ENCODE measurements around the gene TMEM201.
A peak's percentile ranks its signal among the peaks of the same experiment; 100 is the strongest.

The TMEM201 gene

DNA sequence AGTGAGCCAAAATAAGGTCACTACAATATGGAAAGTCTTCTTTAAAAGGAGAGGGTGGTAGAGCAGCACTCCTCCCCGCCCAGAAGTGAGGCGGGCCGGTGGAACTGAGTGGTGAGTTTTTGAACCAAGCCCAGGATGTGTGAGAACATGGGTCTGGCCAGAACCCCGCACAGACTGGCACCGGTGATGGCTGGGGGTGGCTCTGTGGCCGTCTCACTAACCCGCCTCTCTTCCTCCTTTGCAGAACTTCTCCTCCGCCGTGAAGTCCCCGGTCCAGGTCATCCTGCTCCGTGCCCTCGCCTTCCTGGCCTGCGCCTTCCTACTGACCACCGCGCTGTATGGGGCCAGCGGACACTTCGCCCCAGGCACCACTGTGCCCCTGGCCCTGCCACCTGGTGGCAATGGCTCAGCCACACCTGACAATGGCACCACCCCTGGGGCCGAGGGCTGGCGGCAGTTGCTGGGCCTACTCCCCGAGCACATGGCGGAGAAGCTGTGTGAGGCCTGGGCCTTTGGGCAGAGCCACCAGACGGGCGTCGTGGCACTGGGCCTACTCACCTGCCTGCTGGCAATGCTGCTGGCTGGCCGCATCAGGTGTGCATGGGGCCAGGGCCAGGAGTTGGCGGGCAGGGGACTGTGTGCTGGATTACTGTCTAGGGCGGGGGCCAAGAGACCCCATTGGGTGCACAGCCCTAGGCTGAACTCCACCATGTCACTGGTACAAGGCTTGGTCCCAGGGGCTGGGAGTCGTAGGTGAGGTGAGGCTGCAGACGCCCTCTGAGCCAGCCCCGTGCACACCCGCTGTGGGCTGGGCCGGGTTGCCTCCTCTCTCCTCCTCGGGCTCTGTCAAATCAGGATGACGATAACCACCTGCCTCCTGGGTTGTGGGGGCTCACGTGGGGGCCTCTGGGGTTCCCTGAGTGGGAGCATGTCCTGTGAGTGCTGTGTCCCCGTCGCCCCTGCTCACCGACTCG, 12.4 kb downstream of the TMEM201 start:
- DNase-seq (ENCODE audit: low read depth, low spot score): no peak

DNA sequence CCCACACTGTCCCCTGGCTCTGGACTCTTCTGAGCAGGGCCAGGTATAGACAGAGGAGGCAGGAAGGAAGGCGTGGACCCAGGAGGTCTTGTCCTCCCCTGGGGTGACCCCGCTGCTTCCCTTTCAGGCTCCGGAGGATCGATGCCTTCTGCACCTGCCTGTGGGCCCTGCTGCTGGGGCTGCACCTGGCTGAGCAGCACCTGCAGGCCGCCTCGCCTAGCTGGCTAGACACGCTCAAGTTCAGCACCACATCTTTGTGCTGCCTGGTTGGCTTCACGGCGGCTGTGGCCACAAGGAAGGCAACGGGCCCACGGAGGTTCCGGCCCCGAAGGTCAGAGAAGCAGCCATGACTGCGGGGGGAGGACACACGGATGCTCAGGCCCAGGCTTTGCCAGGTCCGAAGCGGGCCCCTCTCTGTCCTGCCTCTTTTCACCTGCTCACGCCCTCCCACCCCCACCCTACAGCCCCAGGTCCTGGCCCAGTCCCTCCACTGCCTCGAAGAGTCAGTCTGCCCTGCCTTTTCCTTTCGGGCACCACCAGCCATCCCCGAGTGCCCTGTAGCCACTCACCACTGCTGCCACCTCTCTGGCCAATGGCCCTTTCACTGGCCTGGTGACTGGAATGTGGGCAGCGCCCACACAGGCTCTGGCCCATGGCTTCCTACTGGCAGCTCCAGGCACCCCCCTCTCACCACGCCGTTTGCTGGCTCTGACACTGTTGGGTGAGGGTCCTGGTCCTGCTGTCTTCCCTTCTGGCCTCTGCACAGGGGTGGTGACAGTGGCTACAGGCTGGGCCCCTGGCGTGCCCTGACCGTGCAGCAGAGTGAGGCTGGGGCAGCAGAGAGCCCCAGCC, 13.5 kb downstream of the TMEM201 start:
- no peak for DNase-seq (ENCODE audit: low read depth, low spot score)

DNA sequence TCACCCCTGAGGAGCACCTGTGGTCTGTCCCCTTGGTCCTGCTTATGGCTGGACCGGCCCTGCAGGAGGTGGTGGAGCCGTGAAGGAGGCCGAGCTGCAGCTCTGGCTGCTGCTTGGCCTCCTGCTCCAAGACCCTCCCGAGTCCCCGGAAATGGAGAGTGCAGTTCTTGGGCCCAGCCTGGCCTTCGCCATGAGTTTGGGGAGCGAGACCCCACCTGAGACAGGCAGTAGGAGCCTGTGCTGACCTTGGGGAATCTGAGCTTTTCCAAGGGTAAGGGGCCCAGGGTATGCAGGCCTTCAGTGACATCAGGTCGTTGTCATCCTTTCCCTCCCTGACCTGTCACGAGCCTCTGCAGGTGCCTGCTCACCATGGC, 14.1 kb downstream of the TMEM201 start:
- DNase-seq (ENCODE audit: low read depth, low spot score): no peak

DNA sequence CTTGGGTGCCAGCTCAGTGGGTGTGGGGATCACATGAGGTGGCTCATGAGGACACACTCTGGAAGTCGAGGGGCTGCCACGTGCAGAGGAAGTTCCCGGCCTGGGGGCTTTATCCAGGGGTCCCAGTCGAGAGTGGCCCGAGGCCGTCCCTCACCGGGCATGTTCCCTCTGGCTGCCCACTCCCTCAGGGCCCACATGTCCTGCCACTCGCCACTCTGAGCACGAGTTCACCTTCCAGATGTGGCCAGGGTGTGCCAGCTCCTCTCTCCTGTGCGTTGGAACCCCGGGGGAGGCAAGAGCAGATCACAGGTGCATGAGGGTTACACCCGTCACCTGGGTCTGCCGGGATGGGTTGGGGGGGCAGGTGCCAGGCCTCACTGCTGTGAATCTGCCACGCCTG, 14.6 kb downstream of the TMEM201 start:
- no peak for DNase-seq (ENCODE audit: low read depth, low spot score)

DNA sequence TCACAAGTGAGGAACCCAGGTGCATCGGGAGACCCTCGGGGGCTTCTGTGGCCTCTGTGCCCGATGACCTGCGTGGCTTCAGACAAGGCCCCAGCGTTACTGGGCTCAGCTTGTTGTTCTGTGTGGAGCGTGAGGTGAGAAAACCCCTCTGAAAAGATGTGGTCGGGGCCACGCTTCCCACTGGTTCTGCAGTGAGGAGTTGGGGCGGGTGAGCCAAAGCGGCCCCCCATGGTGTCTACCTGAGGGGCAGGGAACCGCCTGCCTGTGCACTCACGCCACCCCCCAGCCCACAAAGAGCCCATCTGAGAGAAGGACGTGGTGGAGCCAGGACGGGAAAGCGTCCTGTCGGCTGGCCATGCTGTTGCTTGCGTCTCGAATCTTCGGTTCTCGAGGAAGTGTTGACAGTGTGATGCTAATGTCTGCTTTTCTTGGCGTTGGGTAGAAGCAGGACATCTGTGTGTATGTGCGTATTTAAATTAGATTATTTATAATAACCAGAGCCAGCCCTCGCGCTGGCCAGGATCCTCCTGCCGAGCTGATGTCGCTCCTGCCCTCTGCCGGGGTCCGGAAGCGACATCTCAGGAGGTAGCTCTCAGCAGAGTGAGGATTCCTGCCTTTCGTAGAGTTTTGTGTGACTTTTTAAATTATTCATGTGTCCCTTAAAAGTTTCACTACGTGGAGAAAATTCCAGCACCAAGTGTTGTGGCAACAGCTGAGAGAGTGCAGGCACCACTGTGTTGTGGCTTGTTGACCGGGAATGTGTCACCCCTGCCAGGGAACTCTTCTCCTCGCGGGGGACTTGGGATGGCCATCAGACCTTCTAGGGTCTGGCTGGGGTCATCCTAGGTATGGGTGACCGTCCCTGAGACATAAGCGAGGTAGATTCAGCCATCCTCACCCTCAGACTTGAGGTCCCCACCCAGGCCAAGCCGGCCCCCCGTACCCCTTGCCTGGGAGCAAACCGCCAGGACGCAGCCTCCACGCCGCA, 15.3 kb downstream of the TMEM201 start:
- DNase-seq (ENCODE audit: low read depth, low spot score): no peak

DNA sequence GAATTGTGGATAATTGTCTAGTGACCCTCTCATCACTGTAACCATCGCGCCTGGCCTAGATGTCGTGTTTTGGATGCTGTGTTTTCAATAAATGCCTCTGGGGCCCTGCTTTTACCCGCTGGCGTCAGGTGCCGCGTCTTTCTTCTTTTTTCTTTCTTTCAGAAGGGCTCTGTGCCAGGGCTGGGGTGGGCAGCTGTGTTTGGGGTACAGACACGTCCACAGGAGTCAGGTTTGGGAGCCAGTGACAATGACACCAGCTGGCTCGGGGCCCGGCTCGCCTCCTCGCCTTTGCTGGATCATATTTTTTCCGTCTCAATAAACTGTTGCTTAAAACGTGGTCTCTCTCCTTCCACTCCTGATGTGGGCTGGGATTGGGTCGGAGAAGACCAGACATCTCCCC, 16.1 kb downstream of the TMEM201 start:
- no peak for DNase-seq (ENCODE audit: low read depth, low spot score)

DNA sequence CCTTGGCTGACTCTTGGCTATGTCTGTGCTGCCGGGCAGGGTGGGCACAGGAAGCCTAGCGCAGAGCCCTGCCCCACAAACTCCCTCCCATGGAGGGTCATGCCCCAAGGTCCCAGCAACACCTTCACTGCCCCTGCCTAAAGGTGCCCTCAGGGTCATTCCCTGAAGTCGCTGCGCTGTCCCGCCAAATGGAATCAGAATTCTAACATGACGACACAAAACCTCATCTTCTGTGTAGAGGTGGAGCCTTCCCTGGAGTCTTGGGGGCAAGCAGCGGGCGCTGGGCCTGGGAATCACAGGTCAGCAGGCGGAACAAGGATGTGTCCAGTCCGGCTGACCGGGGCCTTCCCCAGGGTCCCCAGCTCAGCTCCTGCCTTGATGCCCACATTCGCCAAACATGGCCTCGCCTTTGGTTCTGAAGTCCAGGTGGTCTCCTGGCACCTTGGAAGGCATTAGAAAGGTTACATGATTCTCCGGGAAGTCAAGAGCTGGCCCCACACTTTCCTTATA, 17.3 kb downstream of the TMEM201 start:
- no peak for DNase-seq (ENCODE audit: low read depth, low spot score)

DNA sequence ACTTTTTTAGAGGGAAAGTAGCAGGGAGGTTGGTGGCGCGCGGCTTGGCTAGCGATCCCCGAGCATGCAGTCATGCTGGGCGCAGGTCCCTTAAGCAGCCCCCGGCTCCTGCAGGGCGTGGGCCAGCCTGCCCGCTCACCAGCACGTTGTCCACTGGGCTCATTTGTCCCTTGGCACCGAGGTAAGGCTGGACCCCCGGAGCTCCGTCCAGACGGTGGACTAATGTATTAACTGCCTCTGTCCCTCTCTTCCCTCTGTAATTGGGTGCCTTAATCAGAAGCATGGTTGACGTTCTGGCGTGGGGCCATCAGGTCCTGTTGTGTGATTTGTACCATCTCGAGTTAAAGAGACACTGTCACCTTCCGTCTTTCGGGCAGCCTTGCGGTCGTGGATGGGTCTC, 17.7 kb downstream of the TMEM201 start:
- no peak for DNase-seq (ENCODE audit: low read depth, low spot score)

DNA sequence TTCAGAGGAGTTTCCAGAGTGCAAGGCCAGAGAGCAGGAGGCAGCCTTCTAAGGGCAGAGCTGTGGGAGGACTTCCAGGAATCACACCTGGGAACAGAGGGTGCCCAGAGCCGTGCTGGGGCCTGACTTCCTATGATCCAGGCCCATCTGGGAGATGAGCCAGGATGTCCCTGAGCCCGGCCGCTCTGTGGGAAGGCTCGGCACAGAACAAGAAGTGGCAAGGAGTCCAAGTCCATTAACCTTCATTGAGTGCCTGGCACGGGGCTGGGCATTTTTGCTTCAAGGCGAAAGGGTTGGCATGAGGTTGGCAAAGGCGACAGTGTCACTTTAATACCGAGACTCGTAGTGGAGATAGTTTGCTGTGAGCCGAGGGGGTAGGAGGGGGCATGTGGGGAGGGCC, 18.2 kb downstream of the TMEM201 start:
- DNase-seq (ENCODE audit: low read depth, low spot score): no peak

DNA sequence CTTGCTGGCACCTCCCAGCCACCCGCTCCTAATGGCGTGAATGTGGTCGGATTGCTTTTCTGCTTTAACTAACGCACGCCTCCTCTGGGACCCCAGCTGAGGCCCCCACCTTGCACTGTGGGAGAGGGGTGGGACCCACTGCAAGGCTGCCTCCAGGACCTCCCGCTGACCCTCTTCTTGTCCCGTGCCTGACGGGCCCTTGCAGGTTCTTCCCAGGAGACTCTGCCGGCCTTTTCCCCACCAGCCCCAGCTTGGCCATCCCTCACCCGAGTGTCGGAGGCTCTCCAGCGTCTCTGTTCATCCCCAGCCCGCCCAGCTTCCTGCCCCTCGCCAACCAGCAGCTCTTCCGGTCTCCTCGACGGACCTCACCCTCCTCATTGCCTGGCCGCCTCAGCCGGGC, 18.6 kb downstream of the TMEM201 start:
- DNase-seq (ENCODE audit: low read depth, low spot score): no peak

DNA sequence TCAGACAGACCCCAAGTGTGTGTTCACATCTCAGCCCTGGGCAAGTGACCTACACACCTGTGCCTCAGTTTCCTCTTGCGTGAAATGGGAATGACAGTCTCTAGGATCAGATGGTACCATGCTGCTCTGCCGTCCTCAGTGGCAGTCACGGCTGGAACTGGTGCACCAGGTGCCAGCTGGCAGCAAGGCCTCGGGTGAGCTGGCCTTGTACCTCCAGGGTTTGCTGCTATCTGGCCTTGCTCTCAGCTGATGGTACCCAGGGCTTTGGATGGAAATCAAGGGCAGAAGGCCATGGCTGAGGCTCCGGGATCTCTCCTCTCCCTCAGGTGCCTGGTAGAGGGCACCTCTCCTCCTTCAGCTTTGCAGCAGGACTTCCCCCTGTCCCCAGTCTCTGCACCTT, 21.3 kb downstream of the TMEM201 start:
- DNase-seq (ENCODE audit: low read depth, low spot score): no peak

DNA sequence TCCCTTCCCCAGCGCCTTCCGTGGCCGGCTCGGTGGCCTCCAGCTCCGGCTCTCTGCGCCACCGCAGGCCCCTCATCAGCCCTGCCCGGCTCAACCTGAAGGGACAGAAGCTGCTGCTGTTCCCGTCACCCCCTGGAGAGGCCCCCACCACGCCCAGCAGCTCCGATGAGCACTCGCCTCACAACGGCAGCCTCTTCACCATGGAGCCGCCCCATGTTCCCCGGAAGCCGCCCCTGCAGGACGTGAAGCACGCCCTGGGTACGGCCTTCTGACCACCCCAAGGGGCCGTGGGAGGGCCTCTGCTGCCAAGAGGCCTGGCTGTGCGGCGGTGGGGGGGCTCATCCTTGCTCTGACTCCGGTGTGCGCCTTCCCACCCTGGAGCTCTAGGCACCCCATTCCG, 21.8 kb downstream of the TMEM201 start:
- DNase-seq (ENCODE audit: low read depth, low spot score): no peak

DNA sequence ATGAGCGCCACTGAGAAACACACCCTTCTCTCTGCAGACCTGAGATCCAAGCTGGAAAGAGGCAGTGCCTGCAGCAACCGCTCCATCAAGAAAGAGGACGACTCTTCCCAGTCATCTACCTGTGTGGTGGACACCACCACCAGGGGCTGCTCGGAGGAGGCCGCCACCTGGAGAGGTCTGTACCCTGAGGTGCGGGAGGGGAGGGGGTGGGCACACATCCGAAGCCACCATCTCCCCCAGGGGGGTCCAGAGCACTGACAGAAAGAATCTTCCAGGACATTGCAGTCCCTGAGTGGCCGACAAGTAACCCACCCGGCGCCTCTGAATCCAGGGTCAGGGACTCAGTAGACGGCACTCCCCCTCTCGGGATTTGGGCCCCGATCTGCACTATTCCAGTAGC, 23.0 kb downstream of the TMEM201 start:
- DNase-seq (ENCODE audit: low read depth, low spot score): no peak

DNA sequence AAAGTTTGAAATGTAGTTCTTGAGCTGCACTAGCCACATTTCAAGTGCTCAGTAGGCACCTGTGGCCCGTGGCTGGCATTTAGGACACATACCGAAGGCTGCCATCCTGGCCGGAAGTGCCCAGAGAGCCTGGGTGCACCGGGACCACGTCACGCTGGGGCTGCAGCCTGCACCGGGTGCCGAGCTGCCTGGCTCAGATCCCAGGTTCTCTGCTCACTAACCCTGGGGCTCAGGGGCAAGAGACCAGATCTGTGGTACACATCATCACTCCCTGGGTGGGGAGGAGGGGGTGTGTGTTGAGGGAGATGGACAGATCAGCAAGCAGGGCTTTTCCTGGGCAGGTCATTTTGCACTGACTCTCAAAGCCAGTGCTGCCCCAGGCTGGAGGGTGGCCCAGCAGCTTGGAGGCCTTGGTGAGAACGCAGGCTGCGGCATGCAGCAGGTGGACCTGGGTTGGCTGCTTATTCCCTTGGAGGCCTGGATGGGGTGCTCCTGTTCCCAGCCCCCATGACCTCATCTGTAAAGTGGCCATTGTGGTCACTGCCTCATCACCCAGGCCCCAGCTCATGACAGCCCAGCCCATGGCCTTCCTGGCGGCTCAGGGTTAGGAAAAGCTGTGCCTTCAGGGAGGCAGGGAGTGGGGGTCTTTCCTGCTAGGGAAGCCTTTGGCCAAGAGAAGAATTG, 23.6 kb downstream of the TMEM201 start:
- no peak for DNase-seq (ENCODE audit: low read depth, low spot score)

DNA sequence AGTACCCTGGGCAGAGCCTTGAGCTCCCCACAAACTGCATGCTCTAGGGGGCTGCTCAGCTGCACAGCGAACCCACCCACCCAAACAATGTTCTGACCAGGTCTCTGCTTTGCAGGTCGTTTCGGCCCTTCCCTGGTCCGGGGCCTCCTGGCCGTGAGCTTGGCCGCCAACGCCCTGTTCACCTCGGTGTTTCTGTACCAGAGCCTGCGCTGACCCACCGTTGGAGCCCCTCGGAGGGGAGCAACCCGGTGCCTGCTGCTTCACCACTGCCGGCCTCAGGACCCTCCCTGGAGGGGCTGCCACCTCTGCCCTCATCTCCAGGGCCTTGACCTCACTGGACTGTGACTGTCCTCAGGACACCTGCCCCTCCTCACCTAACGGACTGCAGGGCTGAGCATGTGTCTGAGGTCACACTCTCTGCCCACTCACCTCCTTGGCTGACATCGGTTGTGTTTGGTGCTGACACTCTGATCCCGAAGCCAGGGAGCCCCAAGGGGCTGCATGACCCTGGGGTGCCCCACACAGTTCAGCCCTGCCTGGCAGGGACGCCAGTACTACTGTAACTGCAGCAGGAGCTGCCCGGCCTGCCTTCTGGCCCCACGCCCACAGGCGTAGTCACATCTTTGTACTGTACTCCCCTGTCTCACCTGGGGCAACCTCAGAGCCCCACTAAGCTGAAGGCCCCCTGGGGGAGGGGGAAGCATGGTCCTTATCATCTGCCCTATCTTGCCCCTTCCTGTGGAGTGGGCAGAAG, 24.3 kb downstream of the TMEM201 start:
- DNase-seq (ENCODE audit: low read depth, low spot score): no peak

DNA sequence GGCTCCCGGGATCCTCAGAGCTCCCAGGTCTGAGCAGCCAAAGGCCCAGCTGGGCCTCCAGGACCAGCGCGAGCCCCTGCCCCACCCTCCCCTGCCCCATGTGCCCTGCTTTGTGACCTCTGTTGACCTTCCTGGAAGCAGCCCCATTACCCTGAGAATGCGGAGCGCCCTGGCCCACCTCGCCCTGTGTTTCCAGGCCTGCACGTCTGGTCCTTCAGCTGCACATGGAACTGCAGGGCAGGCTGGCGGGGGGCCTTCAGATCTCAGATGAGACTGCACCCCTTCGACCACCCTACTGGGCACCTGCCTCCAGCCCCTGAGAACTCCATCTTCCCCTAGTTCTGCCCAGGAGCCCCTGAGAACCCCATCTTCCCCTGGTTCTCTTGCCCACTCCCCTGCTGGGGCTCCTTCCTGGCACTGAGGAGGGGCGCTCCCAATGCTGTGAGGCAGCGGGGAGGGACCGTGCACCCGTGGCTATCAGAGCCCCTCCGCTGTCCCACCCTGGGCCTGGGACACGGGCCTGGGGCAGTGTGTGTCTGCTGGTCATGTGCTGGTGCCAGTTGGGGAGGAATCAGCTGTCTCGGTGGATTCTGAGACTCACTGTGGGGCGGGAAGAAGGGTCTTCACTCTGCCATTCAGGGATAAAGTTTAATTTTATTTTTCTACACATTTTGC, 25.1 kb downstream of the TMEM201 start:
- DNase-seq (ENCODE audit: low read depth, low spot score): no peak

DNA sequence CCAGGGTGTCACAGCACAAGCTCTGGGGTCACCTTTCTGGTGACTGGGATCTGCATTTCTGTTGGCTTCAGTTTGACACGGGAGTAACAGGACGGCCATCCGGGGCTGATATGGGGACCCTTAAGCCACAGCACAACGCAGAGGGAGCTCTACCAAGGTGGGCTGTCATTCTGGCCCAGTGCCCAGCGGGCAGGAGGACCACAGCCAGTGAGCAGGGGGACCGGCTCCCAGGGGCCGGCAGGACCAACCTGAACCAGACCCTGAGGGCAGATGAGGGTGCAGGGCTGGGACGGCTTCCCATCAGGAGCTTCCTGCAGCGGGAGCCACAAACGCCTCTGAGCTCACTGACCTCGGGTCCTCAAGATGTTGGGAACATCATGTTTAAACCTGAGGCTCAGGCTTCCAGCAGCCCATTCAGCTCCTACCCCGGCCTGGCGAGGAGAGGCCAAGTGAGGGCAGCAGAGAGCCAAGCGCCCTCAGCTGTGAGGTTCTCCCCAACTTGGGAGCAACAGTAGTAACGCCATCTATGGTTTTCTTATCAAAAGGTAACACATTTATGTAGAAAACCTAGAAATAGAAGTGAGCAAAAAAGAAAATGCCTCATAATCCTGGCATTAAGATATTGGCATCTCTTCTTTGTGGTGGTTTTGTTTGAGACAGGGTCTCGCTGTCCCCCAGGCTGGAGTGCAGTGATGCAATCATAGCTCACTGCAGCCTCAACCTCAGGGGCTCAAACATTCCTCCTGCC, 26.8 kb downstream of the TMEM201 start:
- peak; percentile 60 for DNase-seq (ENCODE audit: low read depth, low spot score)

DNA sequence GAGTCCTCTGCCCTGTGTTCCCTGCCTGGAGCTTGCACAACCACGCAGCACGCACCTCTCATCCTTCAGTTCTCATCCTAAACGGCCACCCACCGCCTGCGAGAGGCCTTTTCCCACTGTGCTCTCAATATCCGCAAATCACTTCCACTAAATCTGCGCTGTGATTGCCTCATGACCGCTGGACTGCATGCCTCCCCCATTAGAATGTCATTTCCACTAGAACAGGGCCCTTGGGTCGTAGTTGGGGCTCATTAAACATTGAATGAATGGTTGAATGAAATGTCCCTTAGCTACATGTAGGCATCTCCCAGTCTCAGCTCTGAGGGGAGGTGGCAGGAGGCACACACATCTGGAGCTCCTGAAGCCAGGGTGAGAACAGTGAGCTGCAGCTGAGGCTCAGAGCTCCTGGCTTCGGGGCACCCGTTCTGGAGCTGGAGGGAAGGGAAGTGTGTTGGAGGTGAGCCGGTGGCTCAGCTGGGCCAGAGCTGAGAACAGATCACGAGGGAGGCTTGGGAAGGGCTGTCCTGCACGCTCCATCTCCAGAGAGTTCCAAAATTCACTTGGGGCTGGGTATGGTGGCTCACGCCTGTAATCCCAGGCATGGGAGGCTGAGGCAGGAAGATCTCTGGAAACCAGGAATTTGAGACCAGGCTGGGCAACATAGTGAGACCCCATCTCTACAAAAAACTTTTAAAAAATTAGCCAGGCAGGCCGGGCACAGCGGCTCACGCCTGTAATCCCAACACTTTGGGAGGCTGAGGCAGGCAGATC, 30.4 kb downstream of the TMEM201 start:
- no peak for DNase-seq (ENCODE audit: low read depth, low spot score)
